NK-92 (cell line): ENCODE data around the gene ELAC2.

Experiments
- DNase-seq: peaks from one replicate; lab custom pipeline; 2025; ENCODE audit not compliant: unreplicated experiment; lab: John Stamatoyannopoulos, UW

Gene ELAC2

GRCh38 chr17:12961655-12962054, 56.2 kb downstream of the ELAC2 start:
- DNase-seq, result no peak

- no peak for DNase-seq
Measured at GRCh38 chr17:12959441-12959840, 58.4 kb downstream of the ELAC2 start.

- DNase-seq, result no peak
Measured at GRCh38 chr17:12958786-12959185, 59.0 kb downstream of the ELAC2 start.

- no peak for DNase-seq
Measured at GRCh38 chr17:12955521-12955920, 62.3 kb downstream of the ELAC2 start.

GRCh38 chr17:12953156-12953555, 64.7 kb downstream of the ELAC2 start:
- DNase-seq, result no peak

- no peak for DNase-seq
Measured at GRCh38 chr17:12952012-12952411, 65.8 kb downstream of the ELAC2 start.

- DNase-seq, result no peak
Measured at GRCh38 chr17:12947047-12947446, 70.8 kb downstream of the ELAC2 start.
